Measurements from ENCODE around the gene PPP2R5C. TPM values are rescaled to one million over a fixed set of nuclear protein-coding genes. Genes with fewer than 3 reads are reported as not detected.

Gene PPP2R5C
- polyA plus RNA-seq, 1 donor from 2014 or later, result 111 TPM

DNA sequence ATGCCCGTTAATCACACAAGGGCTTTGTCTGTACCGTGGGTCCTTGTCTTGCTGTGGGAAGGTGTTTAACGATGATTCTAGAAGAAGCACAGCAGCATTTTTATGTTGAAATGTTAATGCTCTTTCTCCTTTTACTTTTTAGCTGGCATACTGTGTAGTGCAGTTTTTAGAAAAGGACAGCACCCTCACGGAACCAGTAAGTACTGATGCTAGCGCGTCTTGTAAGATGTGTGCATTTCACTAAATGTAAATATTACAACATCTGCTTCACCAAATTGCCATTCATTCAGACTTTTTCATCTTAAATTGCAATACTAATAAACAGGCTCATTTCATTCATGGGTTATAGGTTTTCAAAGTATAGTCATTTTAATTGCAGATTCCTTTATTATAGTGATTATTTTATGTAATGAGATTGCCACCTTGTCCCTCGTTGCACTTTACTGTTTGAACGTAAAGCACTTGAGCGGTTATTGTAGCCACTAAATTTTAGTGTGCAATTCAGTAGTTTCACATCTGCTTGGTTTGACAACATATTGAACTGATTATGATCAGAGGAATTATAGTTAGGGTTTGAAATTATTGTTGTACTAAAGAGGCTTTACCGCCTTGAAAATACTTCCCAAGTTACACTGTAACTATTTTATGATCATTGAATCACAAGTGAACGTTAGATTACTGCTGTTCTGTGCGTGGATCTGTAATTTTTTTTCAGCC lies 133.0 kb downstream of the PPP2R5C start:
- H4K20me1 ChIP-seq (ENCODE audit: insufficient read depth), result no peaks in the 10 kb centered on the region
- H3K36me3 ChIP-seq (ENCODE audit: insufficient read depth, low read length), result no peaks in the 10 kb centered on the region
- H3K9me2 ChIP-seq (ENCODE audit: insufficient read depth, low read length), result no peaks in the 10 kb centered on the region
- H3K4me2 ChIP-seq (ENCODE audit: low read length), result no peak overlapping the region
- H3K79me2 ChIP-seq (replicated peaks; ENCODE audit: insufficient read depth, low read length), result no peaks in the 10 kb centered on the region
- H3K4me3 ChIP-seq (ENCODE audit: low read length), result no peak overlapping the region
- no peaks in the 10 kb centered on the region for H3F3A ChIP-seq (ENCODE audit: insufficient read depth, low read length, poor library complexity, severe bottlenecking)
- H3K9me3 ChIP-seq (ENCODE audit: low read length), result no peaks in the 10 kb centered on the region
- H3K9ac ChIP-seq (ENCODE audit: low read length), result no peak overlapping the region
- no peak for TF ChIP-seq SMC3 (conservative IDR thresholded peaks at IDR 0.05; ENCODE audit: poor library complexity)
- no peak for TF ChIP-seq EZH2 (IDR thresholded peaks at IDR 0.05; ENCODE audit: borderline replicate concordance, insufficient read depth, low read length, poor library complexity, severe bottlenecking)
- TF ChIP-seq, protein P1, sequence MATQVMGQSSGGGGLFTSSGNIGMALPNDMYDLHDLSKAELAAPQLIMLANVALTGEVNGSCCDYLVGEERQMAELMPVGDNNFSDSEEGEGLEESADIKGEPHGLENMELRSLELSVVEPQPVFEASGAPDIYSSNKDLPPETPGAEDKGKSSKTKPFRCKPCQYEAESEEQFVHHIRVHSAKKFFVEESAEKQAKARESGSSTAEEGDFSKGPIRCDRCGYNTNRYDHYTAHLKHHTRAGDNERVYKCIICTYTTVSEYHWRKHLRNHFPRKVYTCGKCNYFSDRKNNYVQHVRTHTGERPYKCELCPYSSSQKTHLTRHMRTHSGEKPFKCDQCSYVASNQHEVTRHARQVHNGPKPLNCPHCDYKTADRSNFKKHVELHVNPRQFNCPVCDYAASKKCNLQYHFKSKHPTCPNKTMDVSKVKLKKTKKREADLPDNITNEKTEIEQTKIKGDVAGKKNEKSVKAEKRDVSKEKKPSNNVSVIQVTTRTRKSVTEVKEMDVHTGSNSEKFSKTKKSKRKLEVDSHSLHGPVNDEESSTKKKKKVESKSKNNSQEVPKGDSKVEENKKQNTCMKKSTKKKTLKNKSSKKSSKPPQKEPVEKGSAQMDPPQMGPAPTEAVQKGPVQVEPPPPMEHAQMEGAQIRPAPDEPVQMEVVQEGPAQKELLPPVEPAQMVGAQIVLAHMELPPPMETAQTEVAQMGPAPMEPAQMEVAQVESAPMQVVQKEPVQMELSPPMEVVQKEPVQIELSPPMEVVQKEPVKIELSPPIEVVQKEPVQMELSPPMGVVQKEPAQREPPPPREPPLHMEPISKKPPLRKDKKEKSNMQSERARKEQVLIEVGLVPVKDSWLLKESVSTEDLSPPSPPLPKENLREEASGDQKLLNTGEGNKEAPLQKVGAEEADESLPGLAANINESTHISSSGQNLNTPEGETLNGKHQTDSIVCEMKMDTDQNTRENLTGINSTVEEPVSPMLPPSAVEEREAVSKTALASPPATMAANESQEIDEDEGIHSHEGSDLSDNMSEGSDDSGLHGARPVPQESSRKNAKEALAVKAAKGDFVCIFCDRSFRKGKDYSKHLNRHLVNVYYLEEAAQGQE (IDR thresholded peaks at IDR 0.05; ENCODE audit: borderline replicate concordance), result no peak
- no peak for TF ChIP-seq EP300 (conservative IDR thresholded peaks at IDR 0.05; ENCODE audit: poor library complexity, severe bottlenecking)
- no peak for TF ChIP-seq MXI1 (conservative IDR thresholded peaks at IDR 0.05; ENCODE audit: poor library complexity, severe bottlenecking)
- no peak for TF ChIP-seq POLR2AphosphoS5 (IDR thresholded peaks at IDR 0.05)
- TF ChIP-seq, protein P2, sequence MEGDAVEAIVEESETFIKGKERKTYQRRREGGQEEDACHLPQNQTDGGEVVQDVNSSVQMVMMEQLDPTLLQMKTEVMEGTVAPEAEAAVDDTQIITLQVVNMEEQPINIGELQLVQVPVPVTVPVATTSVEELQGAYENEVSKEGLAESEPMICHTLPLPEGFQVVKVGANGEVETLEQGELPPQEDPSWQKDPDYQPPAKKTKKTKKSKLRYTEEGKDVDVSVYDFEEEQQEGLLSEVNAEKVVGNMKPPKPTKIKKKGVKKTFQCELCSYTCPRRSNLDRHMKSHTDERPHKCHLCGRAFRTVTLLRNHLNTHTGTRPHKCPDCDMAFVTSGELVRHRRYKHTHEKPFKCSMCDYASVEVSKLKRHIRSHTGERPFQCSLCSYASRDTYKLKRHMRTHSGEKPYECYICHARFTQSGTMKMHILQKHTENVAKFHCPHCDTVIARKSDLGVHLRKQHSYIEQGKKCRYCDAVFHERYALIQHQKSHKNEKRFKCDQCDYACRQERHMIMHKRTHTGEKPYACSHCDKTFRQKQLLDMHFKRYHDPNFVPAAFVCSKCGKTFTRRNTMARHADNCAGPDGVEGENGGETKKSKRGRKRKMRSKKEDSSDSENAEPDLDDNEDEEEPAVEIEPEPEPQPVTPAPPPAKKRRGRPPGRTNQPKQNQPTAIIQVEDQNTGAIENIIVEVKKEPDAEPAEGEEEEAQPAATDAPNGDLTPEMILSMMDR (IDR thresholded peaks at IDR 0.05; ENCODE audit: poor library complexity, severe bottlenecking), result no peak
- TF ChIP-seq RAD21 (conservative IDR thresholded peaks at IDR 0.05), result no peak
- TF ChIP-seq TAF1 (IDR thresholded peaks at IDR 0.05; ENCODE audit: low read depth), result no peak
- H3K27me3 ChIP-seq (ENCODE audit: insufficient read depth, low read depth, low read length), result no peaks in the 10 kb centered on the region
- H3K27ac ChIP-seq (ENCODE audit: low read length), result no peak overlapping the region
- H2AFZ ChIP-seq (ENCODE audit: low read depth, low read length), result no peak overlapping the region

DNA sequence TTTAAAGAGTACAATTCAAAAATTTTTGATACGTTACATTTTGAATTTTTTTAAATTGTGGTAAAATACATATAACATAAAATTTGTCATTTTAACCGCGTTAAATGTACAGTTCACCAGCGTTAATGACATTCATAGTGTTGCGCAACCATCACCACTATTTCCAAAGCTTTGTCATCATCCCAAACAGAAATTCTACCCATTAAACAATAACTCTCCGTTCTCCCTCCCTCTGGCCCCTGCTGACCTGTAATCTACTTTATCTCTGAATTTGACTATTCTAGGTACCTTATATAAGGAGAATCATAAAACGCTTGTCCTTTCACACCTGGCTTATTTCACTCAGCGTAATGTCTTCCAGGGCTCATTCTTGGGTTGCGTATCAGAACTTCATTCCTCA lies 133.7 kb downstream of the PPP2R5C start:
- no peaks in the 10 kb centered on the region for H3K27me3 ChIP-seq (ENCODE audit: insufficient read depth, low read depth, low read length)
- H3K4me2 ChIP-seq (ENCODE audit: low read length), result no peak overlapping the region
- H3K9me2 ChIP-seq (ENCODE audit: insufficient read depth, low read length), result no peaks in the 10 kb centered on the region
- no peaks in the 10 kb centered on the region for H3K36me3 ChIP-seq (ENCODE audit: insufficient read depth, low read length)
- no peaks in the 10 kb centered on the region for H3F3A ChIP-seq (ENCODE audit: insufficient read depth, low read length, poor library complexity, severe bottlenecking)
- TF ChIP-seq RAD21 (conservative IDR thresholded peaks at IDR 0.05) (no peak), EZH2 (IDR thresholded peaks at IDR 0.05; ENCODE audit: borderline replicate concordance, insufficient read depth, low read length, poor library complexity, severe bottlenecking) (no peak), EP300 (conservative IDR thresholded peaks at IDR 0.05; ENCODE audit: poor library complexity, severe bottlenecking) (no peak), MXI1 (conservative IDR thresholded peaks at IDR 0.05; ENCODE audit: poor library complexity, severe bottlenecking) (no peak), POLR2AphosphoS5 (IDR thresholded peaks at IDR 0.05) (no peak), SMC3 (conservative IDR thresholded peaks at IDR 0.05; ENCODE audit: poor library complexity) (no peak), TAF1 (IDR thresholded peaks at IDR 0.05; ENCODE audit: low read depth) (no peak)
- TF ChIP-seq, protein P1 (IDR thresholded peaks at IDR 0.05; ENCODE audit: borderline replicate concordance), result no peak
- TF ChIP-seq, protein P2 (IDR thresholded peaks at IDR 0.05; ENCODE audit: poor library complexity, severe bottlenecking), result no peak
- H3K79me2 ChIP-seq (replicated peaks; ENCODE audit: insufficient read depth, low read length), result no peaks in the 10 kb centered on the region
- no peak overlapping the region for H3K9ac ChIP-seq (ENCODE audit: low read length)
- H3K9me3 ChIP-seq (ENCODE audit: low read length), result no peaks in the 10 kb centered on the region
- no peak overlapping the region for H3K4me3 ChIP-seq (ENCODE audit: low read length)
- no peaks in the 10 kb centered on the region for H4K20me1 ChIP-seq (ENCODE audit: insufficient read depth)
- no peak overlapping the region for H2AFZ ChIP-seq (ENCODE audit: low read depth, low read length)
- no peak overlapping the region for H3K27ac ChIP-seq (ENCODE audit: low read length)
